Retinal pigment epithelial cell (primary cell): Measurements from ENCODE around the gene ST8SIA1.
A peak's percentile ranks its signal among the peaks of the same experiment; 100 is the strongest.

Experiments
- DNase-seq: peaks from one replicate; pipeline ENCODE4 v3.0.0-alpha.2; 2010; ENCODE audit warnings: low read depth
- H3K4me3 ChIP-seq: 2 replicates; pipeline ENCODE4 v1.5.1; 2011; ENCODE audit warnings: mild to moderate bottlenecking, low read length, control low read depth, moderate library complexity
- TF ChIP-seq, protein P1 (sequence below): conservative IDR thresholded peaks from 2 replicates; pipeline ENCODE4 v1.5.1; 2011; ENCODE audit warnings: low read depth, low read length, control low read depth, inconsistent platforms

ST8SIA1 gene

GRCh38 chr12:22248121-22248520, 86.4 kb downstream of the ST8SIA1 start:
- DNase-seq = no peak
- H3K4me3 ChIP-seq = no peak overlapping the region
- TF ChIP-seq, protein P1, sequence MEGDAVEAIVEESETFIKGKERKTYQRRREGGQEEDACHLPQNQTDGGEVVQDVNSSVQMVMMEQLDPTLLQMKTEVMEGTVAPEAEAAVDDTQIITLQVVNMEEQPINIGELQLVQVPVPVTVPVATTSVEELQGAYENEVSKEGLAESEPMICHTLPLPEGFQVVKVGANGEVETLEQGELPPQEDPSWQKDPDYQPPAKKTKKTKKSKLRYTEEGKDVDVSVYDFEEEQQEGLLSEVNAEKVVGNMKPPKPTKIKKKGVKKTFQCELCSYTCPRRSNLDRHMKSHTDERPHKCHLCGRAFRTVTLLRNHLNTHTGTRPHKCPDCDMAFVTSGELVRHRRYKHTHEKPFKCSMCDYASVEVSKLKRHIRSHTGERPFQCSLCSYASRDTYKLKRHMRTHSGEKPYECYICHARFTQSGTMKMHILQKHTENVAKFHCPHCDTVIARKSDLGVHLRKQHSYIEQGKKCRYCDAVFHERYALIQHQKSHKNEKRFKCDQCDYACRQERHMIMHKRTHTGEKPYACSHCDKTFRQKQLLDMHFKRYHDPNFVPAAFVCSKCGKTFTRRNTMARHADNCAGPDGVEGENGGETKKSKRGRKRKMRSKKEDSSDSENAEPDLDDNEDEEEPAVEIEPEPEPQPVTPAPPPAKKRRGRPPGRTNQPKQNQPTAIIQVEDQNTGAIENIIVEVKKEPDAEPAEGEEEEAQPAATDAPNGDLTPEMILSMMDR = no peak

- TF ChIP-seq, protein P1 = no peak
- no peak for DNase-seq
- no peak overlapping the region for H3K4me3 ChIP-seq
Measured at GRCh38 chr12:22246217-22246846, 88.2 kb downstream of the ST8SIA1 start.

GRCh38 chr12:22242726-22243125, 91.8 kb downstream of the ST8SIA1 start:
- H3K4me3 ChIP-seq = no peak overlapping the region
- no peak for DNase-seq
- TF ChIP-seq, protein P1 = no peak

DNA sequence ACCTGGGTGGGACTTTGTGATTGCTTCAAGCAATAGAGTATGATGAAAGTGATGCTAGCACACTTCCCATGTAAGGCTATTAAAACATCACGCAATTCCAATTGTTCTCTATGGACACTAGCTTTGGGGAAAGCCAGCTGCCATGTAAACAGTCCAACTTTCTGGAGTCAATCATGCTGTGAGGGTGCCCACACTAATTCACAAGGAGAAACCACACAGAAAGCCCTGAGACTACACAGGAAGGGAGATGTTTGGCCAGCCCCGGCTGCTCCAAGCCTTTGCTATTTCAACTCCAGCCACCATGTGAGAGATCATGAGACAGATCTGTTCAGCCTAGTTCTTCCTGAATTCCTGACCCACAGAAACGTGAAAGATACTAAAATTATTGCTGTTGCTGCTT, 96.3 kb downstream of the ST8SIA1 start:
- no peak for DNase-seq
- TF ChIP-seq, protein P1 = no peak
- H3K4me3 ChIP-seq = no peak overlapping the region

DNA sequence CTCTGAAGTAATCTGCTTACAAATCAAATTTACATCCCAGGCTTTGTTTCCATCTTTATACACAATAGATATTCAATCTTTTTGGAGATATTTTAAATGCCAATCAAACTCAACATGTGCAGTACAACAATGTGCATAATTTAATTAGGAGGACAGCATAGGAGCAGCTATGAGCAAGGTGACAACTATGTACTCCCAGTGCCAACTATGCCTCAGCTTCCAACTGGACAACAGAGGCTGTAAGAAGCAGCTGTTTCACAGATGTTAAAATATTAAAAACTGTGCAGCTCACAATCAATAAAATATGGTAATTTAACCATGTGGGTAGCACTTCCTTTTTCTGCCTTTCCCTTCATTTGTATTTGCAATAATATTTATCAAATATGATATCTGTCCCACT, 99.9 kb downstream of the ST8SIA1 start:
- TF ChIP-seq, protein P1 = no peak
- no peak overlapping the region for H3K4me3 ChIP-seq
- no peak for DNase-seq

DNA sequence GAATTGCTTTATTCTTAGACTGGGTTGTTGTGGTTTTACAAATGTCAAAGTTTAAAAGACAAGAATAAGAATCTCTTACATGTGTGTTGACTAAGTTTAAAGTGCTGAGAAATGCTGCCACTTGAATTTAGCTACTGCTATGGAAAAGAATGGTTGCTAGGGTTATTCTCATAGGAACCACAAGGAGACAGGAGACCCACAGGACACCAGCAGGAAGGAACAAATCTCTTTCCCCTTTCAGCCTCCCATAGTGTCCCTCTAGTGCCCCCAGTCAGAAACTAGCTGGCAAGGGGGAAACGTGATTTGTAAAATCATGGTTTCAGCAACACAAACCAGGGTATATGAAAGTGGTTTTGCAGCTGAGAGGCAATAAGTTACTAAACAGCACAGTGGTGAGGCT, 102.7 kb downstream of the ST8SIA1 start:
- no peak for DNase-seq
- H3K4me3 ChIP-seq = no peak overlapping the region
- TF ChIP-seq, protein P1 = peak; percentile 35

- no peak overlapping the region for H3K4me3 ChIP-seq
- TF ChIP-seq, protein P1 = no peak
- DNase-seq = no peak
Measured at GRCh38 chr12:22231078-22231477, 103.4 kb downstream of the ST8SIA1 start.
